PC-3 (cell line): Measurements from ENCODE around the gene CAMTA1. TPM values are rescaled to one million over a fixed set of nuclear protein-coding genes. Genes with fewer than 3 reads are reported as not detected.

Experiments
- ATAC-seq: fragments of 200-7000 bp; cut with Tn5 transposase; 2 replicates; pipeline ENCODE4 v1.9.1; 2020; ENCODE audit warnings: mild to moderate bottlenecking, moderate library complexity
- BruUV-seq: library from RNA; stranded (reverse); fragments of 400-500 nt; replicated peaks from 2 replicates; lab custom pipeline; 2021; lab: Mats Ljungman, UMichigan
- CTCF ChIA-PET: fragments of 300-600 bp; sonication (Branson Sonifier 250); formaldehyde crosslinking; loops from one replicate; lab custom pipeline; 2022; ENCODE audit warnings: antibody characterized with exemption; lab: Charles Lee
- POLR2A ChIA-PET: fragments of 300-600 bp; sonication (Branson Sonifier 250); formaldehyde crosslinking; loops from one replicate; lab custom pipeline; 2022; ENCODE audit warnings: antibody characterized with exemption; ENCODE audit not compliant: unreplicated experiment; lab: Charles Lee
- DNase-seq: peaks from one replicate; pipeline ENCODE4 v3.0.0-alpha.2; 2015
- H2AFZ ChIP-seq: fragments of 300-600 bp; sonication (generic); 2 replicates; pipeline ENCODE4 v1.6.0; 2016; ENCODE audit warnings: antibody characterized with exemption, low read length
- H3F3A ChIP-seq: fragments of 300-600 bp; sonication (generic); one replicate; pipeline ENCODE4 v1.6.0; 2017; ENCODE audit warnings: antibody characterized with exemption, low read length, control low read depth, mild to moderate bottlenecking; ENCODE audit not compliant: unreplicated experiment
- H3K27ac ChIP-seq: fragments of 300-600 bp; sonication (generic); 2 replicates; pipeline ENCODE4 v1.5.1; 2016; ENCODE audit warnings: mild to moderate bottlenecking, low read length
- H3K27me3 ChIP-seq: fragments of 300-600 bp; sonication (generic); 2 replicates; pipeline ENCODE4 v1.6.1; 2016; ENCODE audit warnings: low read length, mixed read lengths
- H3K36me3 ChIP-seq: fragments of 300-600 bp; sonication (generic); 2 replicates; pipeline ENCODE4 v1.6.1; 2016; ENCODE audit warnings: low read depth, mixed run types, low read length, mixed read lengths
- H3K4me1 ChIP-seq: fragments of 300-600 bp; sonication (generic); 2 replicates; pipeline ENCODE4 v1.5.1; 2016; ENCODE audit warnings: low read length; ENCODE audit not compliant: insufficient read depth
- H3K4me2 ChIP-seq: fragments of 300-600 bp; sonication (generic); 2 replicates; pipeline ENCODE4 v1.6.0; 2016; ENCODE audit warnings: low read length
- H3K4me3 ChIP-seq: fragments of 300-600 bp; sonication (generic); 2 replicates; pipeline ENCODE4 v1.5.1; 2016; ENCODE audit warnings: mild to moderate bottlenecking, low read length, mixed read lengths
- H3K79me2 ChIP-seq: fragments of 300-600 bp; sonication (generic); 2 replicates; pipeline ENCODE4 v1.6.1; 2017; ENCODE audit warnings: low read length, mixed read lengths
- H3K9ac ChIP-seq: fragments of 300-600 bp; sonication (generic); 2 replicates; pipeline ENCODE4 v1.6.0; 2016; ENCODE audit warnings: mild to moderate bottlenecking, low read length
- H3K9me2 ChIP-seq: fragments of 300-600 bp; sonication (generic); replicated peaks from 2 replicates; pipeline ENCODE4 v1.6.1; 2016; ENCODE audit warnings: mixed run types, low read length, mixed read lengths
- H3K9me3 ChIP-seq: fragments of 300-600 bp; sonication (generic); 2 replicates; pipeline ENCODE4 v1.6.1; 2016; ENCODE audit warnings: low read length, mixed read lengths
- H4K20me1 ChIP-seq: fragments of 300-600 bp; sonication (generic); 2 replicates; pipeline ENCODE4 v1.6.1; 2016; ENCODE audit warnings: low read length, mixed read lengths
- EZH2 ChIP-seq: fragments of 300-600 bp; sonication (generic); IDR thresholded peaks from one replicate; pipeline ENCODE4 v1.6.1; 2017; ENCODE audit warnings: antibody characterized with exemption, mild to moderate bottlenecking, low read length; ENCODE audit not compliant: unreplicated experiment
- EZH2phosphoT487 ChIP-seq: fragments of 300-600 bp; sonication (generic); IDR thresholded peaks from 2 replicates; pipeline ENCODE4 v1.6.1; 2018; ENCODE audit warnings: mild to moderate bottlenecking, antibody characterized with exemption, low read length, borderline replicate concordance
- intact Hi-C: fragments of 100-400 bp; cut with micrococcal nuclease; formaldehyde crosslinking; loops from 2 replicates; pipeline ENCODE4 v1.9.0; 2023
- total RNA-seq: library from RNA; depleted of rRNA; stranded (reverse); fragments of >200 nt; gene quantifications from 2 replicates; pipeline ENCODE4 v1.2.3, GENCODE V29; 2014
- TF ChIP-seq, protein P1 (sequence below): fragments of 300-600 bp; sonication (generic); conservative IDR thresholded peaks from 2 replicates; pipeline ENCODE4 v1.5.1; 2017; ENCODE audit warnings: antibody characterized with exemption, low read depth, mild to moderate bottlenecking, low read length

Gene CAMTA1
- total RNA-seq, 1 experiment from 2014 or later: 40.8 TPM

GRCh38 chr1:7062346-7063061, 277.2 kb downstream of the CAMTA1 start:
- H3K9me2 ChIP-seq: no peaks in the 10 kb centered on the region
- no peaks in the 10 kb centered on the region for H3K36me3 ChIP-seq
- no TSS peak for BruUV-seq
- no peaks in the 10 kb centered on the region for H3F3A ChIP-seq
- POLR2A ChIA-PET: no interaction called here
- ATAC-seq (no peak), DNase-seq (no peak)
- H4K20me1 ChIP-seq: no peaks in the 10 kb centered on the region
- no peaks in the 10 kb centered on the region for H3K79me2 ChIP-seq
- H3K9me3 ChIP-seq: no peaks in the 10 kb centered on the region
- no peak overlapping the region for H3K4me3 ChIP-seq
- H3K4me1 ChIP-seq: no peaks in the 10 kb centered on the region
- CTCF ChIA-PET: no interaction called here
- no peak overlapping the region for H2AFZ ChIP-seq
- peaks cover 82% of the 10 kb centered on the region for H3K27me3 ChIP-seq
- no peak overlapping the region for H3K27ac ChIP-seq
- TF ChIP-seq EZH2 (no peak), EZH2phosphoT487 (no peak)
- TF ChIP-seq, protein P1, sequence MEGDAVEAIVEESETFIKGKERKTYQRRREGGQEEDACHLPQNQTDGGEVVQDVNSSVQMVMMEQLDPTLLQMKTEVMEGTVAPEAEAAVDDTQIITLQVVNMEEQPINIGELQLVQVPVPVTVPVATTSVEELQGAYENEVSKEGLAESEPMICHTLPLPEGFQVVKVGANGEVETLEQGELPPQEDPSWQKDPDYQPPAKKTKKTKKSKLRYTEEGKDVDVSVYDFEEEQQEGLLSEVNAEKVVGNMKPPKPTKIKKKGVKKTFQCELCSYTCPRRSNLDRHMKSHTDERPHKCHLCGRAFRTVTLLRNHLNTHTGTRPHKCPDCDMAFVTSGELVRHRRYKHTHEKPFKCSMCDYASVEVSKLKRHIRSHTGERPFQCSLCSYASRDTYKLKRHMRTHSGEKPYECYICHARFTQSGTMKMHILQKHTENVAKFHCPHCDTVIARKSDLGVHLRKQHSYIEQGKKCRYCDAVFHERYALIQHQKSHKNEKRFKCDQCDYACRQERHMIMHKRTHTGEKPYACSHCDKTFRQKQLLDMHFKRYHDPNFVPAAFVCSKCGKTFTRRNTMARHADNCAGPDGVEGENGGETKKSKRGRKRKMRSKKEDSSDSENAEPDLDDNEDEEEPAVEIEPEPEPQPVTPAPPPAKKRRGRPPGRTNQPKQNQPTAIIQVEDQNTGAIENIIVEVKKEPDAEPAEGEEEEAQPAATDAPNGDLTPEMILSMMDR: no peak
- no peak overlapping the region for H3K4me2 ChIP-seq
- no peak overlapping the region for H3K9ac ChIP-seq
- intact Hi-C loops: no loop called here

GRCh38 chr1:7063981-7064380, 278.7 kb downstream of the CAMTA1 start:
- Histone ChIP-seq H3K36me3 (no peaks in the 10 kb centered on the region), H4K20me1 (no peaks in the 10 kb centered on the region), H2AFZ (no peak overlapping the region), H3K4me3 (no peak overlapping the region), H3K79me2 (no peaks in the 10 kb centered on the region), H3K4me2 (no peak overlapping the region), H3K9me2 (no peaks in the 10 kb centered on the region), H3K9me3 (no peaks in the 10 kb centered on the region), H3F3A (no peaks in the 10 kb centered on the region), H3K27ac (no peak overlapping the region), H3K4me1 (no peaks in the 10 kb centered on the region), H3K9ac (no peak overlapping the region), H3K27me3 (peaks cover 81% of the 10 kb centered on the region)
- TF ChIP-seq EZH2 (no peak), EZH2phosphoT487 (no peak)
- TF ChIP-seq, protein P1: no peak
- DNase-seq (no peak), ATAC-seq (no peak)
- ChIA-PET CTCF (no interaction called here), POLR2A (no interaction called here)
- intact Hi-C loops: no loop called here
- BruUV-seq: no TSS peak

- Histone ChIP-seq H3K27me3 (peaks cover 62% of the 10 kb centered on the region), H3K4me1 (no peaks in the 10 kb centered on the region), H3K9me3 (no peaks in the 10 kb centered on the region), H3K79me2 (no peaks in the 10 kb centered on the region), H3K36me3 (no peaks in the 10 kb centered on the region), H2AFZ (no peak overlapping the region), H3F3A (no peaks in the 10 kb centered on the region), H3K4me3 (no peak overlapping the region), H3K4me2 (no peak overlapping the region), H3K9ac (no peak overlapping the region), H3K27ac (no peak overlapping the region), H4K20me1 (no peaks in the 10 kb centered on the region), H3K9me2 (no peaks in the 10 kb centered on the region)
- TF ChIP-seq, protein P1: no peak
- no peak for TF ChIP-seq EZH2
- no peak for TF ChIP-seq EZH2phosphoT487
- ChIA-PET POLR2A (no interaction called here), CTCF (no interaction called here)
- no peak for DNase-seq
- intact Hi-C loops: no loop called here
- ATAC-seq: no peak
- no TSS peak for BruUV-seq
Measured at GRCh38 chr1:7068552-7068951, 283.3 kb downstream of the CAMTA1 start.
